HT1080 (cell line): ENCODE results near the gene DDR1. TPM values are rescaled to one million over a fixed set of nuclear protein-coding genes. Genes with fewer than 3 reads are reported as not detected.

Experiments used
- DNase-seq: peaks from one replicate; pipeline ENCODE4 v3.0.0-alpha.2; 2015; ENCODE audit warnings: low read depth
- small RNA-seq: library from RNA; depleted of rRNA; stranded (forward); fragments of <200 nt; gene quantifications from one replicate; pipeline ENCODE3, GENCODE V24; 2014
- total RNA-seq: library from RNA; depleted of rRNA; stranded (reverse); fragments of >200 nt; shearing (Covaris generic); gene quantifications from 2 replicates; pipeline ENCODE4 v1.2.3, GENCODE V29; 2014; rRNA removed

DDR1 gene
- total RNA-seq, 1 experiment from 2014 or later = 34.8 TPM

DNA sequence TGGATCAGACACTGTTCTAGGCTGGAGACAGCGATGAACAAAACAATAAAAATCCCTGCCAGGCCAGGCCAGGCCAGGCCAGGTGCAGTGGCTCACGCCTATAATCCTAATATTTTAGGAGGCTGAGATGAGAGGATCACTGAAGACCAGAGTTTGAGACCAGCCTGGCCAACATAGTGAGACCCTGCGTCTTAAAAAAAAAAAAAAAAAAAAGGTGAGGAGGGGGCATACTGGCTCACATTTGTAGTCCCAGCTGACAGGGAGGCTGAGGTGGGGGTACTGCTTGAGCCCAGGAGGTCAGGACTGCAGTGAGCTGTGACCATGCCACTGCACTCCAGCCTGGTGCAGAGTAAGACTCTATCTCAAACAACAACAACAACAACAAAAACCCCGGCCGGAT is 61.0 kb downstream of the DDR1 start:
- DNase-seq = no peak

DNA sequence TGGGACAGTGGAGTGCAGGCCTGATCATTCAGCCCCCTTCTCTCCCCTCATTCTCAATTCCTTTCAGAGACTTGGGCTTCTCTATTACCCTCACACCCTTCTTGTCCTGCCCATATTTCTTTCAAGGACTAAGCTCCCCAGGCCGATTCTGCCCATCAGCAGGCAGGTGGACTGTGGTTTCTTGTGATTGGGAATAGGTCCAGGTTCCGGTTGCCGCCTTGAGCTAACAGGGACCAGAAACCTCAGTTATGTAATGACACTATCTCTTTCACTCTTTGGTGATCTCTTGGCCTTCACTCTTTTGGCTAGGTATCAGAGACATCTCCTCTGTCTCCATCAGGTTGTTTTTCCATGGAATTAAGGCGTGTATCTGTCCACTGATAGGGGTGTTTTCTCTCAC is 62.9 kb downstream of the DDR1 start:
- no peak for DNase-seq

GRCh38 chr6:30948811-30949210 is 64.5 kb downstream of the DDR1 start:
- DNase-seq = no peak

Small RNA genes lying within 50 kb of the gene (small RNA-seq; reads per million reads assigned to genes)
- gene RF00019 = not detected

Other genes with a start within 250 kb of the DDR1 start
- gene C6orf136, start 237.4 kb upstream of the DDR1 start, total RNA-seq = 10.5 and 16.2 TPM in 2 replicates
- 50.2 and 55.5 TPM in 2 replicates for gene DHX16, start 211.5 kb upstream of the DDR1 start, total RNA-seq
- gene PPP1R18, start 197.9 kb upstream of the DDR1 start, total RNA-seq = 86.0 and 109 TPM in 2 replicates
- gene NRM, start 193.5 kb upstream of the DDR1 start, total RNA-seq = 11.2 and 18.5 TPM in 2 replicates
- 11.0 and 12.9 TPM in 2 replicates for gene MDC1, start 167.2 kb upstream of the DDR1 start, total RNA-seq
- 1,534 and 1,911 TPM in 2 replicates for gene TUBB, start 164.2 kb upstream of the DDR1 start, total RNA-seq
- 67.0 and 73.8 TPM in 2 replicates for gene FLOT1, start 141.8 kb upstream of the DDR1 start, total RNA-seq
- gene IER3, start 140.0 kb upstream of the DDR1 start, total RNA-seq = 156 and 195 TPM in 2 replicates
- 22.2 and 28.0 TPM in 2 replicates for gene GTF2H4, start 23.7 kb downstream of the DDR1 start, total RNA-seq
- 30.7 and 33.1 TPM in 2 replicates for gene VARS2, start 29.7 kb downstream of the DDR1 start, total RNA-seq
- not detected in 2 replicates for gene SFTA2, start 47.7 kb downstream of the DDR1 start, total RNA-seq
- gene MUCL3, start 56.5 kb downstream of the DDR1 start, total RNA-seq = not detected in 2 replicates
- gene MUC21, start 99.2 kb downstream of the DDR1 start, total RNA-seq = not detected in 2 replicates
- not detected in 2 replicates for gene MUC22, start 126.0 kb downstream of the DDR1 start, total RNA-seq
- gene C6orf15, start 228.1 kb downstream of the DDR1 start, total RNA-seq = not detected in 2 replicates
- gene PSORS1C1, start 230.3 kb downstream of the DDR1 start, total RNA-seq = 0.64 and 0.80 TPM in 2 replicates
- gene CDSN, start 235.9 kb downstream of the DDR1 start, total RNA-seq = not detected in 2 replicates